Measurements from ENCODE around the gene RPS6KL1. TPM values are rescaled to one million over a fixed set of nuclear protein-coding genes. Genes with fewer than 3 reads are reported as not detected.

Gene RPS6KL1
- total RNA-seq, 1 experiment from 2014 or later = 18.8 TPM

GRCh38 chr14:74955229-74956026, 32.4 kb upstream of the RPS6KL1 start, which contains the start of gene PGF:
Gene PGF, minus strand, starts transcription at chr14:74955597. Its CDS starts 355 bp downstream, at chr14:74955242.
- Mint-ChIP-seq H3K27me3 (ENCODE audit: low read depth) (peaks cover 21% of the 10 kb centered on the region), H3K9me3 (no peaks in the 10 kb centered on the region), H3K36me3 (ENCODE audit: insufficient read depth in 1 of 3, low read depth in 3 of 3) (no peaks in the 10 kb centered on the region; a peak in 1 of 7 replicates), H3K27ac (no peak within 1 kb of the TSS), H3K4me3 (peak within 1 kb of the TSS; percentile 51 to 73), H3K4me1 (peaks cover 10 to 15% of the 10 kb centered on the region in 2 experiments)
- TF ChIP-seq, protein P1, sequence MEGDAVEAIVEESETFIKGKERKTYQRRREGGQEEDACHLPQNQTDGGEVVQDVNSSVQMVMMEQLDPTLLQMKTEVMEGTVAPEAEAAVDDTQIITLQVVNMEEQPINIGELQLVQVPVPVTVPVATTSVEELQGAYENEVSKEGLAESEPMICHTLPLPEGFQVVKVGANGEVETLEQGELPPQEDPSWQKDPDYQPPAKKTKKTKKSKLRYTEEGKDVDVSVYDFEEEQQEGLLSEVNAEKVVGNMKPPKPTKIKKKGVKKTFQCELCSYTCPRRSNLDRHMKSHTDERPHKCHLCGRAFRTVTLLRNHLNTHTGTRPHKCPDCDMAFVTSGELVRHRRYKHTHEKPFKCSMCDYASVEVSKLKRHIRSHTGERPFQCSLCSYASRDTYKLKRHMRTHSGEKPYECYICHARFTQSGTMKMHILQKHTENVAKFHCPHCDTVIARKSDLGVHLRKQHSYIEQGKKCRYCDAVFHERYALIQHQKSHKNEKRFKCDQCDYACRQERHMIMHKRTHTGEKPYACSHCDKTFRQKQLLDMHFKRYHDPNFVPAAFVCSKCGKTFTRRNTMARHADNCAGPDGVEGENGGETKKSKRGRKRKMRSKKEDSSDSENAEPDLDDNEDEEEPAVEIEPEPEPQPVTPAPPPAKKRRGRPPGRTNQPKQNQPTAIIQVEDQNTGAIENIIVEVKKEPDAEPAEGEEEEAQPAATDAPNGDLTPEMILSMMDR (conservative IDR thresholded peaks at IDR 0.05) = no peak
- H3K4me1 ChIP-seq (ENCODE audit: insufficient read depth, low read length) = no peaks in the 10 kb centered on the region; the same call in 1 of the 2 replicates
- H2BK120ac ChIP-seq (ENCODE audit: low read depth, low read length, poor library complexity, severe bottlenecking) = no peak within 1 kb of the TSS
- no peak within 1 kb of the TSS for H3K27ac ChIP-seq (ENCODE audit: insufficient read length, low read depth, low read length)
- no peak within 1 kb of the TSS for H3K9ac ChIP-seq (ENCODE audit: extremely low read depth, insufficient read length, low read length)
- H3K79me1 ChIP-seq (ENCODE audit: insufficient read depth, low read depth, low read length, poor library complexity, severe bottlenecking) = no peaks in the 10 kb centered on the region
- no CpG with 5 or more reads among the region's 73 CpGs for WGBS (ENCODE audit: extremely low coverage, insufficient read length, low lambda C conversion rate)
- H3K14ac ChIP-seq (ENCODE audit: insufficient read depth, low read length) = no peak within 1 kb of the TSS; the same call in 1 of the 2 replicates
- H3K4me2 ChIP-seq (ENCODE audit: insufficient read depth, insufficient read length, low read length) = peak within 1 kb of the TSS; percentile 18
- H3K9me3 ChIP-seq (ENCODE audit: control insufficient read depth, low read depth, low read length) = no peaks in the 10 kb centered on the region
- H3K18ac ChIP-seq (ENCODE audit: insufficient read length, low read depth, low read length) = no peak within 1 kb of the TSS
- H4K8ac ChIP-seq (replicated peaks; ENCODE audit: insufficient read length, low read depth, low read length) = no peak within 1 kb of the TSS
- H3T11ph ChIP-seq (ENCODE audit: low read length) = no peak within 1 kb of the TSS
- no peak within 1 kb of the TSS for H3K4ac ChIP-seq (ENCODE audit: low read depth, low read length)
- H3K27me3 ChIP-seq (ENCODE audit: insufficient read depth, low read length) = no peaks in the 10 kb centered on the region; the same call in 1 of the 2 replicates
- H4K5ac ChIP-seq (ENCODE audit: insufficient read length, low read depth, low read length) = no peak within 1 kb of the TSS
- H4K91ac ChIP-seq (ENCODE audit: insufficient read length, low read depth, low read length) = no peak within 1 kb of the TSS
- no peak within 1 kb of the TSS for H3K23ac ChIP-seq (ENCODE audit: insufficient read length, low read depth, low read length)
- H3K56ac ChIP-seq (ENCODE audit: insufficient read length, low read depth, low read length) = no peak within 1 kb of the TSS
- H3K79me2 ChIP-seq (ENCODE audit: insufficient read depth, low read length) = no peaks in the 10 kb centered on the region
- no peak within 1 kb of the TSS for H2AK5ac ChIP-seq (ENCODE audit: insufficient read length, low read length)
- no peak within 1 kb of the TSS for H2BK5ac ChIP-seq (ENCODE audit: insufficient read length, low read length)
- no peak within 1 kb of the TSS for H2AFZ ChIP-seq (ENCODE audit: low read length)
- H3K23me2 ChIP-seq (ENCODE audit: insufficient read length, low read depth, low read length, poor library complexity, severe bottlenecking) = no peaks in the 10 kb centered on the region
- H2BK12ac ChIP-seq (ENCODE audit: insufficient read length, low read depth, low read length) = no peak within 1 kb of the TSS
- H2BK20ac ChIP-seq (ENCODE audit: low read depth, low read length, poor library complexity, severe bottlenecking) = no peak within 1 kb of the TSS
- no peaks in the 10 kb centered on the region for H4K20me1 ChIP-seq (ENCODE audit: control insufficient read depth, insufficient read depth, insufficient read length)
- H2BK15ac ChIP-seq (ENCODE audit: low read depth, low read length) = no peak within 1 kb of the TSS
- DNase-seq = peak; percentile 84
